CD4-positive, CD25-positive, alpha-beta regulatory T cell (primary cell): ENCODE measurements around the gene ATG4B. TPM values are rescaled to one million over a fixed set of nuclear protein-coding genes. Genes with fewer than 3 reads are reported as not detected.
A peak's percentile ranks its signal among the peaks of the same experiment; 100 is the strongest.

ENCODE experiments used
- ATAC-seq, 2 donors: fragments of 150-1000 bp; cut with Tn5 transposase; one replicate each; pipeline ENCODE4 v1.10.0; 2021; ENCODE audit warnings: low read depth in 2 of 2, moderate number of reproducible peaks in 2 of 2, moderate library complexity in 1 of 2
- DNase-seq, 3 donors: peaks; one replicate each; pipeline versions ENCODE4 v3.0.0 to v3.0.0-alpha.2; 2012 to 2022; ENCODE audit warnings: mixed read lengths in 1 of 3
- H3K27ac ChIP-seq: one replicate; pipeline ENCODE4 v1.7.0; 2013; ENCODE audit warnings: mild to moderate bottlenecking, low read length; ENCODE audit not compliant: insufficient read depth, poor library complexity, severe bottlenecking
- H3K27me3 ChIP-seq: one replicate; pipeline ENCODE4 v1.7.0; 2013; ENCODE audit warnings: low read length; ENCODE audit not compliant: control insufficient read depth, insufficient read depth
- H3K36me3 ChIP-seq: one replicate; pipeline ENCODE4 v1.7.0; 2013; ENCODE audit warnings: mild to moderate bottlenecking, low read length, moderate library complexity; ENCODE audit not compliant: control insufficient read depth, insufficient read depth
- H3K4me1 ChIP-seq: 2 replicates; pipeline ENCODE4 v1.7.0; 2013; ENCODE audit warnings: mild to moderate bottlenecking, low read length; ENCODE audit not compliant: insufficient read depth, control insufficient read depth, poor library complexity, severe bottlenecking
- H3K4me3 ChIP-seq: one replicate; pipeline ENCODE4 v1.7.0; 2013; ENCODE audit warnings: low read depth, mild to moderate bottlenecking, low read length, moderate library complexity
- H3K9me3 ChIP-seq, 2 experiments: 1 replicate in 1 of 2; 2 replicates in 1 of 2; pipeline ENCODE4 v1.7.0; 2013; ENCODE audit warnings: low read length in 2 of 2, mild to moderate bottlenecking in 1 of 2, moderate library complexity in 1 of 2; ENCODE audit not compliant: control insufficient read depth in 2 of 2
- H3K27ac Mint-ChIP-seq, 3 donors: one replicate each; pipeline ENCODE4 v1.8.0; 2020 to 2022; ENCODE audit warnings: mild to moderate bottlenecking in 3 of 3, mixed read lengths in 3 of 3, moderate library complexity in 2 of 3
- H3K27me3 Mint-ChIP-seq: one replicate; pipeline ENCODE4 v1.8.0; 2022; ENCODE audit warnings: mild to moderate bottlenecking, mixed read lengths
- H3K36me3 Mint-ChIP-seq: one replicate; pipeline ENCODE4 v1.8.0; 2020; ENCODE audit warnings: mixed read lengths
- H3K4me1 Mint-ChIP-seq, 4 donors: one replicate each; pipeline ENCODE4 v1.8.0; 2020 to 2022; ENCODE audit warnings: mixed read lengths in 4 of 4, mild to moderate bottlenecking in 1 of 4
- H3K4me3 Mint-ChIP-seq, 4 donors: one replicate each; pipeline ENCODE4 v1.8.0; 2020 to 2022; ENCODE audit warnings: mild to moderate bottlenecking in 4 of 4, mixed read lengths in 4 of 4, moderate library complexity in 3 of 4
- H3K9me3 Mint-ChIP-seq, 7 donors: one replicate each; pipeline ENCODE4 v1.8.0; 2020 to 2022; ENCODE audit warnings: mixed read lengths in 7 of 7, mild to moderate bottlenecking in 3 of 7, moderate library complexity in 2 of 7
- polyA plus RNA-seq, 4 donors: library from polyadenylated mRNA; unstranded; fragments of 300-500 nt; fragmentation: Illumina TruSeq; gene quantifications; one replicate each; pipeline ENCODE4 v1.2.3, GENCODE V29; 2021
- total RNA-seq: library from RNA; stranded (reverse); gene quantifications from one replicate; pipeline ENCODE4 v1.2.3, GENCODE V29; 2022

ATG4B gene
- total and polyA plus RNA-seq, 5 donors from 2014 or later: 43.7 to 158 (median 56.8) TPM

- H3K4me3 Mint-ChIP-seq: no peak overlapping the region
- peaks cover 34% of the 10 kb centered on the region for H3K36me3 ChIP-seq
- DNase-seq (no peak), ATAC-seq (no peak)
- H3K27ac ChIP-seq: no peak overlapping the region
- H3K9me3 Mint-ChIP-seq: no peaks in the 10 kb centered on the region
- H3K27me3 Mint-ChIP-seq: no peaks in the 10 kb centered on the region
- H3K4me1 ChIP-seq: no peaks in the 10 kb centered on the region
- no peaks in the 10 kb centered on the region for H3K9me3 ChIP-seq
- no peak overlapping the region for H3K4me3 ChIP-seq
- H3K36me3 Mint-ChIP-seq: peaks cover 3% of the 10 kb centered on the region
- H3K4me1 Mint-ChIP-seq: peaks cover 9 to 26% (median 11%) of the 10 kb centered on the region in 4 donors
- no peaks in the 10 kb centered on the region for H3K27me3 ChIP-seq
- H3K27ac Mint-ChIP-seq: no peak overlapping the region
Observed at GRCh38 chr2:241649404-241649803, 11.9 kb downstream of the ATG4B start.

DNA sequence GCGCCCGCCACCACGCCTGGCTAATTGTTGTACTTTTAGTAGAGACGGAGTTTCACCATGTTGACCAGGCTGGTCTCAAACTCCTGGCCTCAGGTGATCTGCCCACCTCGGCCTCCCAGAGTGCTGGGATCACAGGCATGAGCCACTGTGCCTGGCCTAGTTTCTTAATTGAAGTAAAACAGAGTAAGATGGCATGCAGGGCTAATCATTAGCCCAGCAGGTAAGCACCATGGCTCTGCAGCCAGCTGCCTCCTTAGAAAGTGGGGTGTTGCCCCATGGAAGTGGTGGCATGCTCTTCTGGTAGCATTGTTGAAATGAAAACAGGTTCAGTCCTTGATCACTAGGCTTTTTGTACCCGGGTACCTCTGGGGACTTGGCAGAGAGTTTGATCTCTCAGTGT lies 12.4 kb downstream of the ATG4B start:
- Histone ChIP-seq H3K36me3 (peaks cover 39% of the 10 kb centered on the region), H3K27me3 (no peaks in the 10 kb centered on the region), H3K27ac (no peak overlapping the region), H3K9me3 (no peaks in the 10 kb centered on the region), H3K4me1 (no peaks in the 10 kb centered on the region), H3K4me3 (no peak overlapping the region)
- Mint-ChIP-seq H3K27ac (peak overlapping the region in 1 of 3 donors; percentile 15), H3K4me1 (peaks cover 9 to 25% (median 11%) of the 10 kb centered on the region in 4 donors), H3K4me3 (no peak overlapping the region), H3K9me3 (no peaks in the 10 kb centered on the region), H3K27me3 (no peaks in the 10 kb centered on the region), H3K36me3 (peaks cover 5% of the 10 kb centered on the region)
- DNase-seq (no peak), ATAC-seq (no peak)

GRCh38 chr2:241652142-241652541 lies 14.6 kb downstream of the ATG4B start:
- Histone ChIP-seq H3K36me3 (peaks cover 50% of the 10 kb centered on the region), H3K27ac (no peak overlapping the region), H3K27me3 (no peaks in the 10 kb centered on the region), H3K4me1 (no peaks in the 10 kb centered on the region), H3K9me3 (no peaks in the 10 kb centered on the region), H3K4me3 (no peak overlapping the region)
- Mint-ChIP-seq H3K27me3 (no peaks in the 10 kb centered on the region), H3K4me1 (peaks cover 5 to 19% (median 11%) of the 10 kb centered on the region in 4 donors), H3K9me3 (no peaks in the 10 kb centered on the region), H3K36me3 (peaks cover 14% of the 10 kb centered on the region), H3K27ac (peak overlapping the region in 1 of 3 donors; percentile 39), H3K4me3 (no peak overlapping the region)
- ATAC-seq (no peak), DNase-seq (no peak)

DNA sequence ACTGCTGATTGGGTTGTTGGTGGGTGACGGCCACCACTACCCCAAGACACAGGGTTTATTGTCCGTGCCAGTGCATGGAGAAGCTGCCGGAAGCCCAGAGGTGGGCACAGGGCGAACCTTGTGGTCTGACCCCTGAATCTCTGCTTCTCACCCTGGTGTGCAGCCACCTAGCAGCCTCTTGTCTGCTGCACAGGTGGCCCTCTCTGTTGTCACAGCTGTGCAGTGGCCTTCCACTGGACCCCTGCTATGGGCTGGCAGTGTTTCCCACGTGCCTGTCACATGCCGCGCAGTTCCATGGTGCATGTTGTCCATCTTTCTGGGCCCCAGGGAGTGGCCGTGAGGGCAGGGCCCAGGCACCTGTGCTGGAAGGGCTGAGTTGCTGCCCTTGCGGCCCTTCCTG lies 15.2 kb downstream of the ATG4B start:
- H3K9me3 ChIP-seq: no peaks in the 10 kb centered on the region
- H3K27ac ChIP-seq: no peak overlapping the region
- no peaks in the 10 kb centered on the region for H3K27me3 Mint-ChIP-seq
- H3K27ac Mint-ChIP-seq: no peak overlapping the region
- H3K27me3 ChIP-seq: no peaks in the 10 kb centered on the region
- H3K4me3 ChIP-seq: no peak overlapping the region
- no peaks in the 10 kb centered on the region for H3K4me1 ChIP-seq
- DNase-seq: no peak
- peaks cover 17% of the 10 kb centered on the region for H3K36me3 Mint-ChIP-seq
- peaks cover 50% of the 10 kb centered on the region for H3K36me3 ChIP-seq
- H3K4me3 Mint-ChIP-seq: no peak overlapping the region
- no peak for ATAC-seq
- peaks cover 5 to 16% (median 10%) of the 10 kb centered on the region in 4 donors for H3K4me1 Mint-ChIP-seq
- no peaks in the 10 kb centered on the region for H3K9me3 Mint-ChIP-seq

- Histone ChIP-seq H3K27ac (no peak overlapping the region), H3K4me1 (no peaks in the 10 kb centered on the region), H3K36me3 (peaks cover 51% of the 10 kb centered on the region), H3K27me3 (no peaks in the 10 kb centered on the region), H3K4me3 (no peak overlapping the region), H3K9me3 (no peaks in the 10 kb centered on the region)
- Mint-ChIP-seq H3K4me1 (peaks cover 5 to 12% (median 8%) of the 10 kb centered on the region in 4 donors), H3K27ac (no peak overlapping the region), H3K9me3 (no peaks in the 10 kb centered on the region), H3K27me3 (no peaks in the 10 kb centered on the region), H3K4me3 (no peak overlapping the region), H3K36me3 (peaks cover 19% of the 10 kb centered on the region)
- ATAC-seq: no peak
- no peak for DNase-seq
Observed at GRCh38 chr2:241653210-241653750, 15.8 kb downstream of the ATG4B start.

DNA sequence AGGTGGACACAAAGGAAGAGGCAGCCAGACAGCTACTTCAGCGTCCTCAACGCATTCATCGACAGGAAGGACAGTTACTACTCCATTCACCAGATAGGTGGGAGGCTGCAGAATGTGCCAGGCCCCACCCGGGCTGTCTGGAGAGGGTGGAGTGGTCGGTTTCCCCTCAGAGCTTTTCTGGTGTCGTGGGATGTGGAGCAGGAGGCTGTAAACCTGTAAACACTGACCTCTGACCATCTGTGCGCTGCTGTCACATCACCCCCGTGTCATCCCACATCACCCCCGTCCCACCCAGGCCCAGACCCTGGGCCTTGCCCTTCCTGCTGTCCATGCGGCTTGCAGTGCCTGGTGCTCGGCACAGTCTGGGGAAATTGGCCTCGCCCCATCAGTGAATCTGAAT lies 17.1 kb downstream of the ATG4B start:
- Histone ChIP-seq H3K9me3 (no peaks in the 10 kb centered on the region), H3K27me3 (no peaks in the 10 kb centered on the region), H3K4me1 (no peaks in the 10 kb centered on the region), H3K27ac (no peak overlapping the region), H3K4me3 (no peak overlapping the region), H3K36me3 (peaks cover 62% of the 10 kb centered on the region)
- Mint-ChIP-seq H3K36me3 (peaks cover 26% of the 10 kb centered on the region), H3K9me3 (no peaks in the 10 kb centered on the region), H3K27ac (no peak overlapping the region), H3K4me3 (no peak overlapping the region), H3K27me3 (no peaks in the 10 kb centered on the region), H3K4me1 (peaks cover 0 to 10% (median 2%) of the 10 kb centered on the region in 4 donors)
- no peak for ATAC-seq
- no peak for DNase-seq

DNA sequence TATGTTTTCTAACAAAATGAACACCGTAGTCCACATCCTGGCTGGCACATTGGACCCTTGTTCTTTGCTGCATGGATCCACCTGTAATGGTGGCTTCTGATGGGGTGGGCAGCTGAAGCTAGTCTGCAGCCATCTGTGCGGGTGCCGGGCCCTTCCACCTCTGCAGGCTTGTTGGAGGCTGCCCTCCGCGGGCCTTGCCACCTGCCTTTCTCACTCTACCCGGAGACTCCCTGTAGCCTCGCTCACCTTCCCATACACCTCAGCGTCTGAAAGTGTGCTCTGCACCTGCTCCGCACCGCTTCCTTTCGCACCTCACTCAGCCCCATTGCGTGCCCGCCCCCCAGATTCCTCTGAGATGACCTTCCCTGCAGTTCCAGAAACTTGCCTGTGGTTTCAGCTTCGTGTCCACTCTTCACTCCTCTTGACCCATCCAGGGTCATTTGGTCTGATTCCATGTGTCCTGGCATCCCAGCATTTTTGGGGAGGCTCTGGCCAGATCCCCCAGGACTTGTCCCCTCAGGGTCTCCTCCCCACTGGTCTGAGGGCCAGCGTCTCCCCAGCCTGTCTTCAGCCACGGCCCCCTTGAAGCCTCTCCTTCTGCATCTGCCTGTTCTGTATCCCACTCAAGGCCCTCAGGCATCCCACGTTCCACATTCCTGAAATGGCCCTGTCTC lies 18.2 kb downstream of the ATG4B start:
- peaks cover 0 to 10% (median 2%) of the 10 kb centered on the region in 4 donors for H3K4me1 Mint-ChIP-seq
- H3K9me3 Mint-ChIP-seq: no peaks in the 10 kb centered on the region
- no peaks in the 10 kb centered on the region for H3K4me1 ChIP-seq
- H3K27ac ChIP-seq: no peak overlapping the region
- ATAC-seq: no peak
- no peak overlapping the region for H3K27ac Mint-ChIP-seq
- no peak overlapping the region for H3K4me3 Mint-ChIP-seq
- no peaks in the 10 kb centered on the region for H3K27me3 ChIP-seq
- no peak overlapping the region for H3K4me3 ChIP-seq
- H3K27me3 Mint-ChIP-seq: no peaks in the 10 kb centered on the region
- no peaks in the 10 kb centered on the region for H3K9me3 ChIP-seq
- DNase-seq: no peak
- peaks cover 33% of the 10 kb centered on the region for H3K36me3 Mint-ChIP-seq
- peaks cover 70% of the 10 kb centered on the region for H3K36me3 ChIP-seq

- no peak for ATAC-seq
- Mint-ChIP-seq H3K27me3 (no peaks in the 10 kb centered on the region), H3K4me1 (peaks cover 0 to 5% (median 0%) of the 10 kb centered on the region in 4 donors), H3K9me3 (no peaks in the 10 kb centered on the region), H3K4me3 (no peak overlapping the region), H3K27ac (no peak overlapping the region), H3K36me3 (peaks cover 33% of the 10 kb centered on the region)
- no peaks in the 10 kb centered on the region for H3K27me3 ChIP-seq
- no peak overlapping the region for H3K4me3 ChIP-seq
- no peaks in the 10 kb centered on the region for H3K4me1 ChIP-seq
- peaks cover 68% of the 10 kb centered on the region for H3K36me3 ChIP-seq
- H3K9me3 ChIP-seq: no peaks in the 10 kb centered on the region
- no peak overlapping the region for H3K27ac ChIP-seq
- DNase-seq: no peak
Observed at GRCh38 chr2:241656190-241656741, 18.8 kb downstream of the ATG4B start.
